ENCODE measurements around the gene HPX. TPM values are rescaled to one million over a fixed set of nuclear protein-coding genes. Genes with fewer than 3 reads are reported as not detected.

HPX gene
- total RNA-seq, 8 experiments from 2014 or later = 0.45 to 6.3 (median 1.2) TPM

DNA sequence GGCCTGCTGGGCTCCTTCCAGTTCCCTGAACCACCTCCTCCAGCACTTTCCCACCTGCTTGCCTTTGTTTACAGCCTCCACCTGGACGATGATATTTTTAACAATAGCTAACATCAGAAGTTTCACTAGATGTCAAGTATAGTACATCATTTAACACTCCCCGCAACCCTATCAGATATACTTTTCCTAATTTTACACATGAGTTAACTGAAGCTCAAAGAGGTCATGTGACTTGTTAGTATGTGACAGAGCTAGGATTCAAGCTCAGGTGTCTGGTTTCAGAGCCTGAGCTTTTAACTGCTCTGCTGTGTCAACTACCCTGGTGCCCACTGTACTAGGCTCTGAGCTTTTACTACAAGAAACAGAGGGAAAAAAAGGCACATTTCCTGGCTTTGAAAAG, 14.3 kb upstream of the HPX start:
- WGBS, 10 experiments = 0 to 83% (median 57%) methylated on average over 1 to 2 of the region's 2 CpGs; no CpG with 5 or more reads in 3 of the 10 experiments
- H3K27ac ChIP-seq = no peak overlapping the region
- no peak overlapping the region for H3K4me3 ChIP-seq
- in situ Hi-C loops (cut with MboI; ENCODE audit: low pct_unique_long_range_greater_than_20kb in 2 of 9, low sequenced_read_pairs in 9 of 9, unreplicated experiment in 9 of 9) = no loop called here
- no peaks in the 10 kb centered on the region for H3K4me1 ChIP-seq (replicated peaks in 1 of 2)
- no peak for ATAC-seq (replicated peaks in 6 of 8)

DNA sequence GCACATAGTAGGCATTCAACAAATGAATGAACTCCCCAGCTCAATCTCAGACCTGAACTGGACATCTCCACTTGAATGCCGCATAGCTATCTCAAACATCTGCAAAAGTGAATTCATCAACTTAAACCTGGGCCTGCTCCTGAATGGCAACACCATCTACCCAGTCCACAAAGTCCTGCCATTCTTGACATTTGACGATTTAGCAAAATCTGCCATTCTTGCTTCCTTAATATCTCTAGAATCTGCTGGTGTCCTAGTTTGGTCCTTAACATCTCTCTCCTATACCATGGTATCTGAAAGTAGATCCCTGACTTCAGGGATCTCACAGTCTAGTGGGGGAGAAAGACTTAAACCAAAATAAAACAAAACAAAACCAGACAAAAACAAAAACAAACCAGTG, 12.4 kb upstream of the HPX start:
- WGBS, 10 experiments = 86 to 100% (median 100%) methylated on average over 1 to 2 of the region's 2 CpGs; no CpG with 5 or more reads in 4 of the 10 experiments
- in situ Hi-C loops (cut with MboI; ENCODE audit: low pct_unique_long_range_greater_than_20kb in 2 of 9, low sequenced_read_pairs in 9 of 9, unreplicated experiment in 9 of 9) = no loop called here
- Histone ChIP-seq H3K4me3 (no peak overlapping the region), H3K27ac (no peak overlapping the region), H3K4me1 (replicated peaks in 1 of 2) (no peaks in the 10 kb centered on the region)
- ATAC-seq (replicated peaks in 6 of 8) = no peak

DNA sequence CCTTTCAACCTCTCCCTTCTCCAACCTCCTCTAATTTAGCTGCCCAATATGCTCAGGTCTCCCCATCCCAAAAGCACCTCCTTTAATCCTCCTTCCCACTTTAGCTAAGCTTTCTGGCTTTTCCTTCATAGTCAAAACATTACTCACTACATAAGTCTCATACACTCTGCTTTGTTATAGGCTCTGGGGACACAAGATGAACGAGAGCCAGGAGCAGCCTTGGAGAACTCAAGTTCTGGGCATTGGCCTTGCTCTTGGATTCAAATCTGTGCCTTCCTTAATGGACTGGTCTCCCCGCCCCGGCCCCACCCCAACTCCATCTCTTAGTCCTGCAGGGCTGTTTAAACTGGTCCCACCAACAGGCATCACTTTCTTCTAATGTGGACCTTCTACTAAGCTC, 11.4 kb upstream of the HPX start:
- no peak overlapping the region for H3K27ac ChIP-seq
- in situ Hi-C loops (cut with MboI; ENCODE audit: low pct_unique_long_range_greater_than_20kb in 2 of 9, low sequenced_read_pairs in 9 of 9, unreplicated experiment in 9 of 9) = no loop called here
- no peak for ATAC-seq (replicated peaks in 6 of 8)
- 80 to 100% (median 80%) methylated on average over 1 to 3 of the region's 3 CpGs; no CpG with 5 or more reads in 7 of the 10 experiments for WGBS, 10 experiments
- H3K4me3 ChIP-seq = no peak overlapping the region
- no peaks in the 10 kb centered on the region for H3K4me1 ChIP-seq (replicated peaks in 1 of 2)

DNA sequence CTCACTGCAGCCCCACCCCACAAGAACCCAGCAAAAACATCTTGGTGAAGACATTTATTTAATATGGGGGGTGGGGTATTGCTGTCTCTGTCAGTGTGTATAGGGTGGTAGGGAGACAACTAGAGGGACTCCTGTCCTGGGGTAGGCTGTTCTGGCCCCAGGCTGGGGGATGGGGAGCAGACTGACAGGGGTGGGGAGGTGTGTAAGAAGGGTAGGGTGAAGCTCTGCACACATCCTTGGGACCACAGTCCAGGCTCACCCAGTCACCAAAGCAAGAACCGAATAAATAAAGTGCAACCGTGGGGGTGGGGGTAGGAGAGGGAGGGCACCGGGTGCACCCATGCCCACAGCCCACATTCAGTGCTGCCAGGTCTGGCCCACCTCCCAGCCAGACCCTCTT, 7.8 kb upstream of the HPX start:
- in situ Hi-C loops (cut with MboI; ENCODE audit: low pct_unique_long_range_greater_than_20kb in 2 of 9, low sequenced_read_pairs in 9 of 9, unreplicated experiment in 9 of 9) = no loop called here
- Histone ChIP-seq H3K27ac (no peak overlapping the region), H3K4me3 (no peak overlapping the region), H3K4me1 (replicated peaks in 1 of 2) (no peaks in the 10 kb centered on the region)
- no CpG with 5 or more reads among the region's 3 CpGs for WGBS, 10 experiments
- ATAC-seq (replicated peaks in 6 of 8) = no peak

DNA sequence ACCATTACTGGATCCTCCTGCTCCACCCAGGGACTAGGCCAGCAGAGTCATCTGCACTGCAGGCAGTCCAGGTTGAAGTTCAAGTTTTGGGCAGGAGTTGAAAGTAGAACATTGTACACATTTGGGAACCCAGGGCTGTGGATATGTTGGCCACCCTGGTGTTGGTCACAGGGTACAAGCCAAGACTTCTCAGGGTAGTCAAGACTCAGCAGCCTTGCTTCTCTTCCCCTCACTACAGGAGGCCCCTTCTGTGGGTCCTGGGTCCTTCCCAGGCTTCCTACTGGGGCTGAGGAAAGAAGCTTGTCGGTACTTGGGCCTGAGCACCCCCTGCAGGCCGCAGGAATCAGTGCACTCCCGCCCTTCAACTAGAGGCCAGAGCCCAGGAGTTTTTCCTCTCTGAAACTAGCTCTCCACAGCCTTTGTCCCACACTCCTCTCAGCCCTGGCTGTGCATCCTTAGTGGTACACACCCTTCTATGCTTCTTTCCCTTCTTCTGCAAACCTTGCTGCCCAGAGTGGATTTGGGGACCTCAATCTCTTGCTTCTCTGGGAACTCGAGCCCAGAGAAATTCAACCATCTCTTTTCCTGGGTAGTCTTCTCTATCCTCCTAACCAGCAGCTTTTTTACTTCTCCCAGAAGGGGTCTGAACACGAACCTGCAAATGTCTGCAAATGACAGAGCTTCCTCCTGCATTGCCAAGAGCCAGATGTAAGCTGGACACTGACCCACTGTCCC, 2.6 kb upstream of the HPX start:
- Histone ChIP-seq H3K27ac (no peak overlapping the region), H3K4me3 (no peak overlapping the region), H3K4me1 (replicated peaks in 1 of 2) (no peaks in the 10 kb centered on the region)
- ATAC-seq (replicated peaks in 6 of 8) = peak; percentile 82 to 93 (median 86)
- in situ Hi-C loops (cut with MboI; ENCODE audit: low pct_unique_long_range_greater_than_20kb in 2 of 9, low sequenced_read_pairs in 9 of 9, unreplicated experiment in 9 of 9) = loop anchor here in 1 of 9 experiments (5.0 kb wide), 1 partner anchor 61 kb away; no protein-coding TSS in a partner anchor
- WGBS, 10 experiments = 11 to 80% (median 20%) methylated on average over 1 to 4 of the region's 5 CpGs; no CpG with 5 or more reads in 4 of the 10 experiments

DNA sequence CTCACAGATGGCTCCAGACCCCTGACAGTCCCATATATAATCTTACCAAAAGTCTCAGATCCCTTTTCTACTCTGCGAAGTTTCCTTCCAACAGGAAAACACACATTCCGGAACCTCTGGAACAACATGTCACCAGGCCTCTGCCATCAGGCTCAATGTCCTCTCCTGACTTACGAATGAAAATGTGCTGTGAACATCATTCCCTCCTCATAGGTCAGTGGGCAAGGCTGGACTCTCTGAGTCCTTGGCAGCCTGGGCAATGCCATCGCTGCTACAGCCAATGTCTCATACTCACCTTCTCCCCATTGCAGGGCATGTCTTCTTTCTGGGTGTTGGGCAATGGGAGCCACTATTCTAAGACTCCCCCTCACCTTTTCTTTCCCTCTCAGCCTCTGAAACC, 1.7 kb upstream of the HPX start:
- no peak overlapping the region for H3K27ac ChIP-seq
- ATAC-seq (replicated peaks in 6 of 8) = no peak
- H3K4me1 ChIP-seq (replicated peaks in 1 of 2) = no peaks in the 10 kb centered on the region
- 60 to 100% (median 85%) methylated on average over 1 to 4 of the region's 4 CpGs; no CpG with 5 or more reads in 2 of the 10 experiments for WGBS, 10 experiments
- no peak overlapping the region for H3K4me3 ChIP-seq
- in situ Hi-C loops (cut with MboI; ENCODE audit: low pct_unique_long_range_greater_than_20kb in 2 of 9, low sequenced_read_pairs in 9 of 9, unreplicated experiment in 9 of 9) = loop anchor here in 1 of 9 experiments (5.0 kb wide), 1 partner anchor 60 kb away; no protein-coding TSS in a partner anchor

DNA sequence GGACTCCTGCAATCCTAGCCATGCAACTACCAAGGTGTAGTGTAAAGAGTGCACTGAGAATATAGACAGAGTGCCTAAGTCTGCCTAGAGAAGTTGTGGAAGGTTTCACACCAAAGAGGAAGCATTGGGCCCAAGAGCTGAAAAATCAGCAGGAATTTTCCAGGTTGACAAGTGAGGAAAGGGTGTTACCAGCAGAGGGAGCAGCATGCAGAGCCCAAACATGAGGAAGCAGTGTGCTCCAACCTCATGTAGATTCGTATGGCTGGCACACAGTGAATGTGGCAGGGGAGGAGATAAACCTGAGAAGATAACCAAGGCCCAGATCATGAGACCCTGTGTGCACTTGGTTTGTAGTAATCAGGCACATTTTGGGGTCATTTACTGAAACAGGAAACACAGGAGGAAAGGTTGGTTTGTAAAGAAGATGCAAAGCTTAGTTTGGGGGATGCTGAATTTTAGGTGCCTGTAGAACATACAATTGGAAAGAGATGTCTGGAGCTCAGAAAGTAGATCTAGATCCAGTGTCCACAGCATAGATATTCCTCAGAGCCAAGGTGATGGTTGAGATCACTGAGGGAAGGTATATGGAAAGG, 1.7 kb downstream of the HPX start:
- H3K4me1 ChIP-seq (replicated peaks in 1 of 2) = no peaks in the 10 kb centered on the region
- H3K27ac ChIP-seq = no peak overlapping the region
- in situ Hi-C loops (cut with MboI; ENCODE audit: low pct_unique_long_range_greater_than_20kb in 2 of 9, low sequenced_read_pairs in 9 of 9, unreplicated experiment in 9 of 9) = no loop called here
- no peak overlapping the region for H3K4me3 ChIP-seq
- ATAC-seq (replicated peaks in 6 of 8) = peak; percentile 44 to 85 (median 60)
- 0 to 20% (median 0%) methylated on average over 1 of the region's 1 CpG; no CpG with 5 or more reads in 4 of the 10 experiments for whole genome bisulfite sequencing, 10 experiments

DNA sequence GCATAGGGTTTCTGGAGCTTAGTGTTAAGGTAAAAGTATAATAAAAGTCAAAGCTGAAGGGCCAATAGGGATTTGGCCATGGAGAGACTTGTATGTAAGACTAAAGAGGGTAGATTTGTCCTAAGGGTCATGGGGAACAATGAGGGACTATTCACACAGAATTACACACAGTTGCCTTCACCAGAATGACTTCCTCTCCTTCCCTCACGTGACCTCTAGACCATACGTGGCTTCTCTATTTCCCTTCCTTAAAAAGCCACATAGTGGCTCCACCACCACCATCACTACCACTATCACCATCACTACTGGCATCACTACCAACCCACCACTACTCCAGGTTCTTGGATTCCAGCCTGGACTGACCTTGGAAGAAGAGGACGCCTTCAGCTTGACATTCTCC, 2.8 kb downstream of the HPX start:
- in situ Hi-C loops (cut with MboI; ENCODE audit: low pct_unique_long_range_greater_than_20kb in 2 of 9, low sequenced_read_pairs in 9 of 9, unreplicated experiment in 9 of 9) = no loop called here
- Histone ChIP-seq H3K27ac (no peak overlapping the region), H3K4me1 (replicated peaks in 1 of 2) (no peaks in the 10 kb centered on the region), H3K4me3 (no peak overlapping the region)
- 63 to 100% (median 83%) methylated on average over 2 to 3 of the region's 3 CpGs; no CpG with 5 or more reads in 3 of the 10 experiments for WGBS, 10 experiments
- ATAC-seq (replicated peaks in 6 of 8) = no peak

DNA sequence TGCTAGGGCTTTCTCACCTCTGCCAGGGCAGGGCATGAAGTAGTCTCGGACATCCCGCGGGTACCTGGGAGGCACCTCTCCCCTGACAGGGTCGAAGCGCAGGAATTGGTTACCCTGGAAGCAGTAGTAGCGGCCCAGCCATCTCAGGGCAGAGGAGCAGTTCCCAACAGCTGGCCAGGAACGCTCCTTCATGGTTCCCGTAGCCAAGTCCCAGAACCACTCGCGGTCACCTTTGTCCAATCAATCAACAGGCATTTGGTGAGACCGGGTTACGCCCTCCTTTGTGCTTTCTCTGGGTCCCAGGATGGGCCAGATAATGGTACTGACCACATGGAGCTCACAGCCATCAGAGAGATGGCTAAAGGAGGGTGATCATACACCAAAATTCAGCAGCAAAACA, 3.4 kb downstream of the HPX start:
- 60 to 100% (median 93%) methylated on average over 1 to 9 of the region's 12 CpGs; no CpG with 5 or more reads in 4 of the 10 experiments for WGBS, 10 experiments
- no peak overlapping the region for H3K27ac ChIP-seq
- H3K4me1 ChIP-seq (replicated peaks in 1 of 2) = no peaks in the 10 kb centered on the region
- no peak overlapping the region for H3K4me3 ChIP-seq
- in situ Hi-C loops (cut with MboI; ENCODE audit: low pct_unique_long_range_greater_than_20kb in 2 of 9, low sequenced_read_pairs in 9 of 9, unreplicated experiment in 9 of 9) = no loop called here
- ATAC-seq (replicated peaks in 6 of 8) = no peak

DNA sequence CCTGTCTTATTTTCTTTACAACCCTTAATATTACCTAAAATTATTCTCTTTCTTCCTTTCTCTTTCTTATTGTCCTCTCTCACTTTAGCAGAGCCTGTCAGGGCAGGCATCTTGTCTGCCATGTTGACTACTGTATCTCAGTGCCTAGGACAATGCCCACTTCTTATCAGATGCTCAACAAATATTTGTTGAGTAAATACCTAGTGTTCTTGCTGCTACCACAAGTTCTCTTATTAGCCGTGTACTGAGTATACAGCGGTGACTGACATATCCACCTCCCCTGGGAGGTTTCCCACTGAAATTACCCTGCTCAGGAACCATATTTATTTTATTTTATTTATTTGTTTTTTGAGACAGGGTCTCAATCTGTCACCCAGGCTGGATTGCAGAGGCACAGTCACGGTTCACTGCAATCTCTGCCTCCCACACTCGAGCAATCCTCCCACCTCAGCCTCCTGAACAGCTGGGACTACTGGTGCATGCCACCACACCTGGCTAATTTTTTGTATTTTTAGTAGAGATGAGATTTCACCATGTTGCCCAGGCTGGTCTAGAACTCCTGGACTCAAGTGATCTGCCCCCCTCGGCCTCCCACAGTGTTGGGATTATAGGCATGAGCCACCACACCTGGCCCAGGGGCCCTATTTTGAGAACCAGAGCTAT, 6.7 kb downstream of the HPX start:
- 30 to 100% (median 69%) methylated on average over 1 to 5 of the region's 5 CpGs for WGBS, 10 experiments
- Histone ChIP-seq H3K4me3 (no peak overlapping the region), H3K27ac (no peak overlapping the region), H3K4me1 (replicated peaks in 1 of 2) (no peaks in the 10 kb centered on the region)
- ATAC-seq (replicated peaks in 6 of 8) = peak in 1 of 8 experiments; percentile 49
- in situ Hi-C loops (cut with MboI; ENCODE audit: low pct_unique_long_range_greater_than_20kb in 2 of 9, low sequenced_read_pairs in 9 of 9, unreplicated experiment in 9 of 9) = no loop called here

DNA sequence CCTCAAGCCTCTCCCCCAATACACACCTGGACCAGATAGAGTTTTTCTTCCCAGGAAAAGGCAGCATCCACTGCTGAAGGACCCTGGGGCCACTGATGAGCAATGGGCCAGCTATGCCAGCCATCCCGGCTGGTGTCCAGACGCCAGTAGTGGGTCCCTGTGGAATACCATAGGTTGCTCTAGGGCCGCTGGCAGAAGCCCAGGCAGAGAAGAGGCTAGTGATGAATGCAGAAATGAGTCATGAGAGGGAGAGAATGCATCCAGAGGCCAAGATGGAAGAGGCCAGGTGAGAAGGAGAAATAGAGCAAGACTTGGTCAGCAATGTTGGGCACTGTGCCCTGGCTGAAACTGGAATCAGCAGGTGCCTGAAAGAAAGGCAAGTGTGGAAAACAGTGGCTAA, 8.9 kb downstream of the HPX start:
- Histone ChIP-seq H3K4me1 (replicated peaks in 1 of 2) (no peaks in the 10 kb centered on the region), H3K4me3 (no peak overlapping the region), H3K27ac (no peak overlapping the region)
- 12 to 100% (median 55%) methylated on average over 1 to 3 of the region's 3 CpGs; no CpG with 5 or more reads in 3 of the 10 experiments for WGBS, 10 experiments
- no peak for ATAC-seq (replicated peaks in 6 of 8)
- in situ Hi-C loops (cut with MboI; ENCODE audit: low pct_unique_long_range_greater_than_20kb in 2 of 9, low sequenced_read_pairs in 9 of 9, unreplicated experiment in 9 of 9) = no loop called here

DNA sequence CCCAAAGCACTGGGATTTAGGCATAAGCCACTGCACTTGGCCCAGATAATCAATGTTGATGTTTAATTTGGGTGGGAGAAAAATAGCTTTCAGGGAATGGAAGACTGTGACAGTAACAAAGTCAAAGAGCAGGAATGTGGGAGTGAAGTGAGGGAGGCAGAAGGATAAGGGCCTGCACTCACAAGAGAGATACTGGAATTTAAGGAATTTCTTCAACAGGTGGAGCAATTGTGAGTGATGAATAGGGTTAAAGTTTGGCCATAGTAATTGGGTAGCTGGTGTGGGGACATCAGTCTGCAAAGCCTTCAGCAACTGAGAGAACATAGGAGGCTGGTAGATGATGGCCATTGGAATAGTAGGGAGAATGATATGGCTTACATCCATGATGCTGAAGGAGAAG, 13.3 kb downstream of the HPX start:
- no peaks in the 10 kb centered on the region for H3K4me1 ChIP-seq (replicated peaks in 1 of 2)
- no peak overlapping the region for H3K27ac ChIP-seq
- H3K4me3 ChIP-seq = no peak overlapping the region
- ATAC-seq (replicated peaks in 6 of 8) = no peak
- in situ Hi-C loops (cut with MboI; ENCODE audit: low pct_unique_long_range_greater_than_20kb in 2 of 9, low sequenced_read_pairs in 9 of 9, unreplicated experiment in 9 of 9) = no loop called here

DNA sequence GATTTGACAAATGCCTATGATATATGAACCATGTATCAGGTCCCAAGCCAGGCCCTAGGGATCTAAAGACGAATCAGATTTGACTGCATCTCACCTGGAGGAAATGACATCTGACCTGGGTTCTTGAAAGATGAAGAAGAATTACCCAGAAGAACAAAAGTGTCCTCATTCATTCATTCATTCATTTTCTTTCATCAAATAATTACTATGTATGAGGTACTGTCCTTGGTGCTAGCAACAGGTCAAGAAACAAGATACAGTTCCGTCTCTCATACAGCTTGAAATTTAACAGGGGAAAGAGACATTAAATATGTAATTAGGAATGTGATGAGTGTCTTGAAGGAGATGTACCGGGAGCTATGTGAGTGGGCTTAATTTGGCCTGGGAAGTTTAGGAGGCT, 20.1 kb downstream of the HPX start:
- Histone ChIP-seq H3K4me1 (replicated peaks in 1 of 2) (peaks cover 11 to 14% of the 10 kb centered on the region in 2 donors), H3K4me3 (no peak overlapping the region), H3K27ac (no peak overlapping the region)
- in situ Hi-C loops (cut with MboI; ENCODE audit: low pct_unique_long_range_greater_than_20kb in 2 of 9, low sequenced_read_pairs in 9 of 9, unreplicated experiment in 9 of 9) = no loop called here
- WGBS, 10 experiments = 71 to 100% (median 98%) methylated on average over 1 to 3 of the region's 3 CpGs; no CpG with 5 or more reads in 2 of the 10 experiments
- ATAC-seq (replicated peaks in 6 of 8) = no peak
